ELF-1 (cell line): ENCODE measurements around the gene COX6B2.

Source experiments
- DNase-seq: peaks from one replicate; pipeline ENCODE4 v3.0.0-alpha.2; 2016; ENCODE audit warnings: low read depth, low spot score

The COX6B2 gene

GRCh38 chr19:55312621-55313512, 41.7 kb downstream of the COX6B2 start:
- no peak for DNase-seq

GRCh38 chr19:55311797-55312196, 42.7 kb downstream of the COX6B2 start:
- DNase-seq = no peak

- no peak for DNase-seq
Observed at GRCh38 chr19:55311397-55311796, 43.1 kb downstream of the COX6B2 start.

GRCh38 chr19:55310498-55310897, 44.0 kb downstream of the COX6B2 start:
- no peak for DNase-seq

GRCh38 chr19:55309448-55309847, 45.1 kb downstream of the COX6B2 start:
- DNase-seq = no peak

- no peak for DNase-seq
Observed at GRCh38 chr19:55308281-55308680, 46.2 kb downstream of the COX6B2 start.

- no peak for DNase-seq
Observed at GRCh38 chr19:55306712-55307111, 47.8 kb downstream of the COX6B2 start.

- no peak for DNase-seq
Observed at GRCh38 chr19:55305983-55306562, 48.4 kb downstream of the COX6B2 start.

GRCh38 chr19:55305491-55305890, 49.0 kb downstream of the COX6B2 start:
- DNase-seq = peak; percentile 67

- DNase-seq = no peak
Observed at GRCh38 chr19:55304980-55305379, 49.5 kb downstream of the COX6B2 start.

- DNase-seq = peak; percentile 67
Observed at GRCh38 chr19:55304279-55304978, 50.1 kb downstream of the COX6B2 start.

- no peak for DNase-seq
Observed at GRCh38 chr19:55303477-55303876, 51.0 kb downstream of the COX6B2 start.

GRCh38 chr19:55302318-55302703, 52.2 kb downstream of the COX6B2 start:
- DNase-seq = no peak

GRCh38 chr19:55301459-55302317, 52.8 kb downstream of the COX6B2 start:
- peak; percentile 89 for DNase-seq

GRCh38 chr19:55300886-55301458, 53.5 kb downstream of the COX6B2 start:
- no peak for DNase-seq

GRCh38 chr19:55299991-55300390, 54.5 kb downstream of the COX6B2 start:
- DNase-seq = no peak
